HCT116 (cell line): ENCODE results near the gene ANKRD60. TPM values are rescaled to one million over a fixed set of nuclear protein-coding genes. Genes with fewer than 3 reads are reported as not detected.

Experiments used
- ATAC-seq: fragments of 200-7000 bp; cut with Tn5 transposase; 2 replicates; pipeline ENCODE4 v1.9.1; 2020; ENCODE audit warnings: mild to moderate bottlenecking, moderate library complexity
- BruUV-seq: library from RNA; stranded (reverse); fragments of 400-500 nt; replicated peaks from 2 replicates; lab custom pipeline; 2021; lab: Mats Ljungman, UMichigan
- CTCF ChIA-PET: fragments of 300-600 bp; sonication (Branson Sonifier 250); formaldehyde crosslinking; loops from one replicate; lab custom pipeline; 2021; ENCODE audit warnings: antibody characterized with exemption; lab: Charles Lee
- POLR2A ChIA-PET: fragments of 300-600, 350-600 bp; sonication (Branson Sonifier 250); formaldehyde crosslinking; loops from one replicate; lab custom pipeline; 2021; ENCODE audit warnings: antibody characterized with exemption; lab: Charles Lee
- RAD21 ChIA-PET, 2 experiments: fragments of 300-600 bp; sonication (Branson Sonifier 250); formaldehyde crosslinking; loops; one replicate each; lab custom pipeline; 2023; ENCODE audit warnings: low total read pairs in 2 of 2; ENCODE audit not compliant: uncharacterized antibody in 2 of 2, unreplicated experiment in 2 of 2, low non-redundant PET in 1 of 2; lab: Charles Lee
- DNase-seq: peaks from one replicate; pipeline ENCODE4 v3.0.0-alpha.2; 2010; ENCODE audit warnings: low read depth, low spot score
- H2AFZ ChIP-seq: fragments of 200-600 bp; shearing (Covaris generic), sonication (generic); 2 replicates; pipeline ENCODE4 v1.6.1; 2017; ENCODE audit warnings: low read depth, mixed run types, mixed read lengths, antibody characterized with exemption, low read length; ENCODE audit not compliant: poor library complexity, severe bottlenecking
- H3K27ac ChIP-seq: 2 replicates; pipeline ENCODE4 v1.5.1; 2012; ENCODE audit warnings: low read depth, low read length
- H3K27me3 ChIP-seq: fragments of 200-600 bp; sonication (generic); 2 replicates; pipeline ENCODE4 v1.6.1; 2016; ENCODE audit warnings: mixed run types, low read length, mixed read lengths; ENCODE audit not compliant: insufficient read depth
- H3K36me3 ChIP-seq, 2 experiments: fragments of 200-500 bp in 1 of 2; fragments of 200-600 bp in 1 of 2; sonication (Bioruptor generic) in 1 of 2; sonication (generic) in 1 of 2; 2 replicates each; pipeline versions ENCODE4 v1.5.1 to v1.6.1; 2014 to 2016; ENCODE audit warnings: low read length in 2 of 2, inconsistent platforms in 1 of 2, mixed read lengths in 1 of 2, mixed run types in 1 of 2; ENCODE audit not compliant: insufficient read depth in 2 of 2, control insufficient read depth in 1 of 2
- H3K4me1 ChIP-seq, 2 experiments: fragments of 200-600 bp in 1 of 2; sonication (generic) in 1 of 2; 2 replicates each; pipeline versions ENCODE4 v1.5.1 to v1.6.1; 2012 to 2017; ENCODE audit warnings: low read length in 2 of 2, inconsistent platforms in 1 of 2, mild to moderate bottlenecking in 1 of 2, mixed read lengths in 1 of 2, mixed run types in 1 of 2, moderate library complexity in 1 of 2; ENCODE audit not compliant: insufficient read depth in 2 of 2, control insufficient read depth in 1 of 2
- H3K4me2 ChIP-seq: fragments of 200-600 bp; sonication (generic); 2 replicates; pipeline ENCODE4 v1.6.1; 2017; ENCODE audit warnings: mixed run types, low read length, mixed read lengths
- H3K4me3 ChIP-seq, 2 experiments: fragments of 200-600 bp in 1 of 2; sonication (generic) in 1 of 2; replicated peaks in 1 of 2; 2 replicates each; pipeline ENCODE4 v1.5.1; 2011 to 2016; ENCODE audit warnings: low read length in 2 of 2, control low read depth in 1 of 2, low read depth in 1 of 2, mild to moderate bottlenecking in 1 of 2, mixed read lengths in 1 of 2, mixed run types in 1 of 2
- H3K79me2 ChIP-seq: fragments of 200-600 bp; sonication (generic); 2 replicates; pipeline ENCODE4 v1.6.1; 2017; ENCODE audit warnings: mild to moderate bottlenecking, mixed run types, low read length, moderate library complexity, mixed read lengths; ENCODE audit not compliant: insufficient read depth
- H3K9ac ChIP-seq: fragments of 200-600 bp; sonication (generic); 2 replicates; pipeline ENCODE4 v1.6.1; 2016; ENCODE audit warnings: low read length, mixed read lengths
- H3K9me2 ChIP-seq: fragments of 200-600 bp; sonication (generic), shearing (Covaris generic); 2 replicates; pipeline ENCODE4 v1.6.1; 2017; ENCODE audit warnings: mixed run types, mild to moderate bottlenecking, moderate library complexity; ENCODE audit not compliant: insufficient read depth
- H3K9me3 ChIP-seq, 2 experiments: fragments of 200-500 bp in 1 of 2; fragments of 200-600 bp in 1 of 2; sonication (Bioruptor generic) in 1 of 2; sonication (generic) in 1 of 2; 2 replicates each; pipeline ENCODE4 v1.6.1; 2014 to 2017; ENCODE audit warnings: low read length in 2 of 2, mixed read lengths in 2 of 2, inconsistent platforms in 1 of 2, low read depth in 1 of 2, mild to moderate bottlenecking in 1 of 2, mixed run types in 1 of 2, moderate library complexity in 1 of 2; ENCODE audit not compliant: control insufficient read depth in 1 of 2, insufficient read depth in 1 of 2
- H4K20me1 ChIP-seq: fragments of 200-600 bp; sonication (generic), shearing (Covaris generic); 2 replicates; pipeline ENCODE4 v1.6.1; 2017; ENCODE audit warnings: mixed run types, mild to moderate bottlenecking, moderate library complexity; ENCODE audit not compliant: insufficient read depth
- ATF3 ChIP-seq: IDR thresholded peaks from 2 replicates; pipeline ENCODE4 v1.6.1; 2012
- CEBPB ChIP-seq: IDR thresholded peaks from 2 replicates; pipeline ENCODE4 v1.6.1; 2012; ENCODE audit warnings: low read depth
- SP1 ChIP-seq: IDR thresholded peaks from 2 replicates; pipeline ENCODE4 v1.6.1; 2012; ENCODE audit warnings: low read depth
- intact Hi-C: fragments of 100-400 bp; cut with micrococcal nuclease; formaldehyde crosslinking; loops from 2 replicates; pipeline ENCODE4 v1.10.0; 2022
- total RNA-seq: library from RNA; stranded (reverse); gene quantifications from one replicate; pipeline ENCODE4 v1.2.1, GENCODE V29; 2021; ENCODE audit not compliant: unreplicated experiment
- TF ChIP-seq, protein P1 (sequence below), 3 experiments: fragments of 200-600 bp in 1 of 3; sonication (generic) in 1 of 3; IDR thresholded peaks in 2 of 3; conservative IDR thresholded peaks in 1 of 3; 2 replicates each; pipeline ENCODE4 v1.5.1; 2012 to 2017; ENCODE audit warnings: low read depth in 2 of 3, low read length in 2 of 3, antibody characterized with exemption in 1 of 3, borderline replicate concordance in 1 of 3, control low read depth in 1 of 3, mild to moderate bottlenecking in 1 of 3, mixed read lengths in 1 of 3, mixed run types in 1 of 3, moderate library complexity in 1 of 3; ENCODE audit not compliant: insufficient read depth in 1 of 3

The ANKRD60 gene
- total RNA-seq, 1 experiment from 2014 or later = not detected

DNA sequence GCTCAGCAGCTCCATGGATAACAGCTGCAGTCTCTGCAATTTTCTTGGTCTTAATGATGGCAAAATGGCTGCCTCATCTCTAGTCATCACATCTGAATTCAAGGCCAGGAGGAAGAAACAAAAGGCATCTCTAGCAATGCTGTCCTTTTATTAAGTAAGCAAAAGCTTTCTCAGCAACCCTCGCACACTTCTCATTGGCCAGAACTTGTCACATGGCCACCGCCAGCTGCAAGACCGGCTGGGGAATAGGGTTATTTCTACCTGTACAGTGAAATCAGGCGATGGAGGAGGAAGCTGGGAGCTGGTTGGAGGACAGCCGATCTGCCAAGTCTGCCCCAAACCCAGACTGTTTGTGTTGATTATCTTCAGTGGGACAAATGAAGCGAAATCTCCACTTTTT is 33.4 kb downstream of the ANKRD60 start:
- TF ChIP-seq, protein P1, sequence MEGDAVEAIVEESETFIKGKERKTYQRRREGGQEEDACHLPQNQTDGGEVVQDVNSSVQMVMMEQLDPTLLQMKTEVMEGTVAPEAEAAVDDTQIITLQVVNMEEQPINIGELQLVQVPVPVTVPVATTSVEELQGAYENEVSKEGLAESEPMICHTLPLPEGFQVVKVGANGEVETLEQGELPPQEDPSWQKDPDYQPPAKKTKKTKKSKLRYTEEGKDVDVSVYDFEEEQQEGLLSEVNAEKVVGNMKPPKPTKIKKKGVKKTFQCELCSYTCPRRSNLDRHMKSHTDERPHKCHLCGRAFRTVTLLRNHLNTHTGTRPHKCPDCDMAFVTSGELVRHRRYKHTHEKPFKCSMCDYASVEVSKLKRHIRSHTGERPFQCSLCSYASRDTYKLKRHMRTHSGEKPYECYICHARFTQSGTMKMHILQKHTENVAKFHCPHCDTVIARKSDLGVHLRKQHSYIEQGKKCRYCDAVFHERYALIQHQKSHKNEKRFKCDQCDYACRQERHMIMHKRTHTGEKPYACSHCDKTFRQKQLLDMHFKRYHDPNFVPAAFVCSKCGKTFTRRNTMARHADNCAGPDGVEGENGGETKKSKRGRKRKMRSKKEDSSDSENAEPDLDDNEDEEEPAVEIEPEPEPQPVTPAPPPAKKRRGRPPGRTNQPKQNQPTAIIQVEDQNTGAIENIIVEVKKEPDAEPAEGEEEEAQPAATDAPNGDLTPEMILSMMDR (IDR thresholded peaks at IDR 0.05 in 2 of 3, conservative IDR thresholded peaks at IDR 0.05 in 1 of 3; ENCODE audit: borderline replicate concordance in 1 of 3, insufficient read depth in 1 of 3, low read depth in 2 of 3, low read length in 2 of 3) = no peak
- TF ChIP-seq CEBPB = no peak
- no TSS peak for BruUV-seq
- no peaks in the 10 kb centered on the region for H3K36me3 ChIP-seq
- ChIA-PET CTCF (interaction anchor here (1.5 to 1.8 kb wide), 2 partner anchors 12 to 573 kb away, joined by 4 read pairs; no protein-coding TSS in a partner anchor), RAD21 (no interaction called here), POLR2A (no interaction called here)
- H3K79me2 ChIP-seq = no peaks in the 10 kb centered on the region
- H2AFZ ChIP-seq = no peak overlapping the region
- no peaks in the 10 kb centered on the region for H3K9me2 ChIP-seq
- peaks cover 0 to 2% of the 10 kb centered on the region in 2 experiments; a peak in 1 of 4 replicates for H3K4me1 ChIP-seq
- H3K4me3 ChIP-seq = no peak overlapping the region
- no peaks in the 10 kb centered on the region for H3K9me3 ChIP-seq
- no peak overlapping the region for H3K27ac ChIP-seq
- intact Hi-C loops = no loop called here
- H3K27me3 ChIP-seq = peaks cover 13% of the 10 kb centered on the region; the same call in 1 of the 2 replicates
- ATAC-seq (no peak), DNase-seq (no peak)
- H4K20me1 ChIP-seq = no peaks in the 10 kb centered on the region
- H3K4me2 ChIP-seq = no peak overlapping the region
- H3K9ac ChIP-seq = no peak overlapping the region

DNA sequence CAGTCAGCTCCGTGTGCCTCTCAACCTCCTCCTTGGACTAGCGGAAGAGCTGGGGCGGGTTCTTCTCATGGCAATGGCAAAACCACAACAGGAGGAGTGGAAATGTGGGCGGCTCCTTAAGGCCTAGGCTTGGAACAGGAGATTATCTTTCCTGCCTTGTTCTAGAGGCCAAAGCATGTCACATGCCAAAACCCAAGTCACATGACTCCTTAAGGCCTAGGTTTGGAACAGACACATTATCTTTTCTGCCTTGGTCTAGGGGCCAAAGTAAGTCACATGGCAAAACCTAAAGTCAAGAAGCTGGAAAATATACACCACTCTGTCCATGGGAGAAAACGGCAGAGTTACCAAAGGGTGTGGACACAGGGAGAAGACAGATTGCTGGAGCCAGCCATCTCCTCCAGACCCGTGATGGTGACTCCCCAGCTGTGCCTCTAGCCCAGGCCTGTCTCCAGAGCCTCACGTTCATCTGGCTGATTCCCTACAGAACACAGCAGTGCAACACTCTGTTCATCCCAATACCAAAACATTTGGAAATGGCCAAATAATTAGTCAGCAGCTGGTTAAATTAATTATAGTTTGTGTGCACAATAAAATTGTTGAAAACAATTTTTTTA is 34.2 kb downstream of the ANKRD60 start:
- Histone ChIP-seq H3K4me1 (peaks cover 0 to 2% of the 10 kb centered on the region in 2 experiments; a peak in 1 of 4 replicates), H3K4me2 (no peak overlapping the region), H3K36me3 (no peaks in the 10 kb centered on the region), H3K27me3 (peaks cover 10% of the 10 kb centered on the region; the same call in 1 of the 2 replicates), H3K9me3 (no peaks in the 10 kb centered on the region), H3K4me3 (no peak overlapping the region), H3K27ac (no peak overlapping the region), H3K9ac (no peak overlapping the region), H4K20me1 (no peaks in the 10 kb centered on the region), H3K79me2 (no peaks in the 10 kb centered on the region), H2AFZ (no peak overlapping the region), H3K9me2 (no peaks in the 10 kb centered on the region)
- POLR2A ChIA-PET = no interaction called here
- BruUV-seq = no TSS peak
- RAD21 ChIA-PET = no interaction called here
- ATAC-seq (no peak), DNase-seq (no peak)
- CTCF ChIA-PET = interaction anchor here (1.3 to 1.8 kb wide), 3 partner anchors 13 to 572 kb away, joined by 3 to 4 read pairs (median 4); no protein-coding TSS in a partner anchor
- intact Hi-C loops = no loop called here
- TF ChIP-seq SP1 (no peak), ATF3 (no peak)
